Left colon (tissue), 2 donors: ENCODE measurements around the gene OR4D6. TPM values are rescaled to one million over a fixed set of nuclear protein-coding genes. Genes with fewer than 3 reads are reported as not detected.
"Not testable (repeated sequence)": the region's sequence is repeated elsewhere in the genome, so short reads cannot be mapped to it uniquely, and the experiment has no call there.

Experiments
- ATAC-seq: fragments of 200-7000 bp; cut with Tn5 transposase; one replicate; pipeline ENCODE4 v1.9.1; 2020; ENCODE audit warnings: mild to moderate bottlenecking, moderate library complexity
- DNase-seq, 2 donors: peaks; one replicate each; pipeline ENCODE4 v3.0.0-alpha.2; 2020
- intact Hi-C, 2 donors: fragments of 100-400 bp; cut with DNase I in 1 of 2; cut with micrococcal nuclease in 1 of 2; formaldehyde crosslinking; loops; one replicate each; pipeline versions ENCODE4 v1.11.2 to v1.14.0; 2022; cut with DNase I, micrococcal nuclease
- long read RNA-seq: library from polyadenylated mRNA; unstranded; transcript quantifications from one replicate; pipeline ENCODE4 v2.0.0, GENCODE V29; 2021
- total RNA-seq, 2 donors: library from RNA; stranded (reverse); fragmentation: NEBNext Ultra II Directional; extraction: Animal tissue kit (Norgen Biotek cat#: 25700); gene quantifications; one replicate each; pipeline ENCODE4 v1.2.1, GENCODE V29; 2021
- donor health status: DM: no; HTN: no; CAD: no.
- donor health status: DM: yes; HTN: yes; CAD: no.

Gene OR4D6
- not detected for total RNA-seq
- long read RNA-seq: 0 reads

GRCh38 chr11:59456661-59457060 is at the start of gene OR4D6:
Gene OR4D6, plus strand, starts transcription at chr11:59456961. Its CDS starts 0 bp downstream, at chr11:59456961.
- intact Hi-C loops: no loop called here
- DNase-seq (no peak), ATAC-seq (no peak)

- DNase-seq (no peak), ATAC-seq (no peak)
- intact Hi-C loops: no loop called here
Measured at GRCh38 chr11:59413646-59414045, 43.1 kb upstream of the OR4D6 start.

DNA sequence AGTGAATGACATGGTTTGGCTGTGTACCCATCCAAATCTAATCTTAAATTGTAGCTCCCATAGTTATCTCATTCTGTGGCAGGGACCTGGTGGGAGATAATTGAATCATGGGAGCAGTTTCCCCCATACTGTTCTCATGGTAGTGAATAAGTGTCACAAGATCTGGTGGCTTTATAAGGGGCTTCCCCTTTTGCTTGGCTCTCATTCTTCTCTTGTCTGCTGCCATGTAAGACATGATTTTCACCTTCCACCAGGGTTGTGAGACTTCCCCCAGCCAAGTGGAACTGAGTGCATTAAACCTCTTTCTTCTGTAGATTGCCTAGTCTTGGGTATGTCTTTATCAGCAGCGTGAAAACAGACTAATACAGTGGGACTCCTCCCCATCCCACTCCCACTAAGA is 41.6 kb upstream of the OR4D6 start:
- ATAC-seq: no peak
- intact Hi-C loops: no loop called here
- DNase-seq: no peak

- intact Hi-C loops: no loop called here
- ATAC-seq (no peak), DNase-seq (no peak)
Measured at GRCh38 chr11:59416613-59417012, 40.1 kb upstream of the OR4D6 start.

DNA sequence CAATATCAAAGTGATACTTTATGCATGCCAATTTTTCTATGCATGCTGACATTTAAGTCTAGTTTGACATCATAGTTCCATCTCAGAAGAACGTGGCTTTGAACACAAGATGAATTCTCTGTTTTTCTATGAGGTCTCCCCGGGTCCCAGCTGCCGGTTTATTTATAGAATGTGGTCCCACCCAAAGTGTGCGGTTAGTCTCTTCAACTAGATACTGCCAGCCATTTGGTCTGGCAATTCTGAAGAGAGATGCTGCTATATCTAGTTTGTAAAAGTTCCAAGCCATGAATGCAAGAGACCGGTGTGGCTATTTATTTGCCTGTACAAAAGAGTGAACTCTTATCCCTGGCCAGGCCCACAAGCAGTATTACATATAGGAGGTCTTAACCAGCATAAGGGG is 39.7 kb upstream of the OR4D6 start:
- ATAC-seq: no peak
- intact Hi-C loops: no loop called here
- DNase-seq: no peak

DNA sequence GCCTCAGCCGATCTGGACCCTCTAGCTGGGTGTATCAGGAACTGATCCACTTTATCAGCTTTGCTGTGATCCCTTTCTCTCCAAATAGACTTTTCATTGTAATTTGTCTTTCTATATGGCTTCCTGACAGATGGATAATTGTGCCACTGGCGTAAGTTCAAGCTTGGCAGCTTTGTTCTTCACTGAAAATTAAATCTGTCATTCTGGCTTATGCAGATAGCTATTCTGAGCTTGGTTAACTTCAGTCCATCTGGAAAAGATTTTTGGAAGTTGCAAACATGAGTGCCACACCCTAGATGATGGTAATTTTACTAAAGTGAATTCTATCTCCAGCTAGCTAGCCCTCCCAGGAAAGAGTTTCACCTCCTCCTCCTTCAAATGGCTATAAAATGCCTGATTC is 38.6 kb upstream of the OR4D6 start:
- ATAC-seq (no peak), DNase-seq (no peak)
- intact Hi-C loops: no loop called here

GRCh38 chr11:59423835-59424234 is 32.9 kb upstream of the OR4D6 start:
- DNase-seq: no peak
- intact Hi-C loops: no loop called here
- no peak for ATAC-seq

- DNase-seq (no peak), ATAC-seq (no peak)
- intact Hi-C loops: no loop called here
Measured at GRCh38 chr11:59425131-59425530, 31.6 kb upstream of the OR4D6 start.

GRCh38 chr11:59426361-59427067 is 30.2 kb upstream of the OR4D6 start, which contains the start of gene OR5A2:
Gene OR5A2, minus strand, starts transcription at chr11:59426413. Its CDS starts 3,460 bp downstream, at chr11:59422953.
- intact Hi-C loops: no loop called here
- ATAC-seq (no peak), DNase-seq (no peak)

DNA sequence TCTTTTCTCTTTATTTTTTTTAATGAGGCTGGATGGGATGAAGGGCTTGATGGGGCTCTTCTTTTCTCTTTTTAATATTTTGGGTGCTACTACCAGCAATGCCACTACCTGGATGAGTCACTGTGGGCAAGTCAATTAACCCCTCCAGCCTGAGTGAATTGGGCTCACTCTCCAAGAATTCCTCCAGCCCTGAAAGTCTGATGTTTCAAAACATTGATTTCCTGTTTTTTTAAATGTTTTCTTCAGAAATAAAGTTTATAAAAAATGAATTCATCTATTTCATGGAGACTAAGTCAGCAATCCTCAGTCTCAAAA is 29.7 kb upstream of the OR4D6 start:
- intact Hi-C loops: no loop called here
- no peak for DNase-seq
- no peak for ATAC-seq

- peak in 1 of 2 donors; percentile 4 for DNase-seq
- intact Hi-C loops: no loop called here
- ATAC-seq: peak; percentile 51
Measured at GRCh38 chr11:59429924-59430516, 26.7 kb upstream of the OR4D6 start.

GRCh38 chr11:59436169-59436568 is 20.6 kb upstream of the OR4D6 start, which contains the start of gene OR5A1:
Gene OR5A1, plus strand, starts transcription at chr11:59436469. Its CDS starts 6,700 bp downstream, at chr11:59443169.
- ATAC-seq (no peak), DNase-seq (no peak)
- intact Hi-C loops: no loop called here

- intact Hi-C loops: no loop called here
- no peak for ATAC-seq
- DNase-seq: no peak
Measured at GRCh38 chr11:59437770-59438169, 19.0 kb upstream of the OR4D6 start.

GRCh38 chr11:59445624-59446023 is 11.1 kb upstream of the OR4D6 start:
- DNase-seq, ATAC-seq, intact Hi-C loops: not testable (repeated sequence)

GRCh38 chr11:59448484-59448883 is 8.3 kb upstream of the OR4D6 start:
- intact Hi-C loops: no loop called here
- no peak for DNase-seq
- ATAC-seq: no peak

DNA sequence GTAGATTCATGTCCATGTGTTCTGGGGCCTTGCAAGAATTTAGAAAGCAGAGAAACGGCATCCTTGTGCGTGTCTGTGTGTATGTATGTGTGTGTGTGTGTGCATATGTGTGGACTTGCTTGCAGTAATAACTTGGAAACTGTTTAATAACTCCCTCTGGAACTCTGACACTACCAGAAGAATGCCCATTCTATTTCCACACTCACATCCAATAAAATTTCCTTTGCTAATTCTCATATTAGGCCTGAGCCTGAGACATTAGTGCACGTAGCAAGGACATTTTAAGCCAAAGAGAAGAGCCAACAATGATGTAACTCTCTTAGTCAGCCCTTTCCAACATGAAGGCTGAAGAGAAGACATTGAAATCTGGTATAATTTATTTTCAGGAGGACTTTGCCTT is 3.2 kb downstream of the OR4D6 start:
- no peak for DNase-seq
- ATAC-seq: no peak
- intact Hi-C loops: no loop called here

DNA sequence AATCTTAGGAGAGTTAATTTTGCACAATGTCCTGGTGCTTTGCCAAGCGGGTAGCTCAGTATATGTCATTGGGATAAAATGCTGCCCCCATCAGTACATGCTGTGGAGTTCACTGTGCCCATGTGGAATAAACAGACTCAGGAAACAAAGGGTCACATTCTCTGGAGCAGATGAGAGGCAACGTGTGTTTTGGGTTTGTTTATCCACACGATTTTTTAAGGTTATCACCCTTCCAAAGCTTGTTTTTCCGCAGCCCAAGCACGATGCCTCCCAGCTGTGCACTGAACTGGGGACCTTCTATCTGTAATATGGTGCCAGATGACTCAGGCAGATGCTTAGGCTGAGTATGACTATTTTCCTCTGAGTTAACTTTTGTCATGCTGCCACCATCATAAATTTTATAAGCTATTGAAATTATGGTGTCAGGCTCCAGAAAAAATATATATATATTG is 6.5 kb downstream of the OR4D6 start:
- DNase-seq (peak in 1 of 2 donors; percentile 4), ATAC-seq (no peak)
- intact Hi-C loops: no loop called here

GRCh38 chr11:59473015-59473414 is 16.3 kb downstream of the OR4D6 start, which contains the start of gene OR4D10:
Gene OR4D10, plus strand, starts transcription at chr11:59473315. Its CDS starts 4,115 bp downstream, at chr11:59477430.
- ATAC-seq (no peak), DNase-seq (no peak)
- intact Hi-C loops: no loop called here

- intact Hi-C loops: no loop called here
- ATAC-seq (no peak), DNase-seq (no peak)
Measured at GRCh38 chr11:59475176-59475575, 18.4 kb downstream of the OR4D6 start.

DNA sequence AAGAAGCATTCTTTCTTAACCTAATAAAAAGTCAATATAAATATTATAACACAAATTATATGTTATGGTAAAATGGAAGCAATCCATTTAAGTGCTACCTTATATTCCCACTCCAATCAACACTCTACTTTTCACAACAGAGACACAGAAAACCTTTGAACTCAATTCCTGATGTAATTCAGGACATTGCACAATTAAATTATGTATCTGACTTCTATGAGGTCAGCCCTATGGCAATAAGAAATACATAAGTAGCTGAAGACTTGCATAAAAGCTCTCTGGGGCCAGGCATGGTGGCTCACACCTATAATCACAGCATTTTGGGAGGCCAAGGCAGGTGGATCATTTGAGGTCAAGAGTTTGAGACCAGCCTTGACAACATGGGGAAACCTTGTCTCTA is 23.1 kb downstream of the OR4D6 start:
- DNase-seq (no peak), ATAC-seq (no peak)
- intact Hi-C loops: no loop called here

DNA sequence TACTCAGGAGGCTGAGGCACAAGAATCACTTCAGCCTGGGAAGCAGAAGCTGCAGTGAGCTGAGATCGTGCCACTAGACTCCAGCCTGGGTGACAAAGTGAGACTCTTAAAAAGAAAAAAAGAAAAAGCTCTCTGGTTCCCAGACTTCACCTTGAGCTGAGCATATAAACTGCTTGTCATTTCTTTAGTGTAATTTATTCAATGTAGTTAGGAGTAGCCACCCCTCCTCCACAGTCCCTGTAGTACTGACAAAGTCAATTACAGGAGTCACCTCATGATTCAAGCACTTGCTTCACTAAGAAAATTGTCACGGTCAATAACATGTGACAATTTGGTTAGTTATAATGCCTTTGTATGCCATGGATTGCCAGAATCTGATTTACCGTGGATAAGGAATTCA is 23.6 kb downstream of the OR4D6 start:
- intact Hi-C loops: no loop called here
- DNase-seq: no peak
- ATAC-seq: no peak
